HepG2 (cell line): ENCODE results near the gene SDK1. TPM values are rescaled to one million over a fixed set of nuclear protein-coding genes. Genes with fewer than 3 reads are reported as not detected.

Source experiments
- ATAC-seq: fragments of 200-7000 bp; cut with Tn5 transposase; 3 replicates; pipeline ENCODE4 v1.9.1; 2020; ENCODE audit warnings: mild to moderate bottlenecking, moderate library complexity
- BruUV-seq: library from RNA; stranded (reverse); fragments of 400-500 nt; replicated peaks from 2 replicates; lab custom pipeline; 2021; lab: Mats Ljungman, UMichigan
- CTCF ChIA-PET: fragments of 300-600 bp; formaldehyde crosslinking; extraction: SDS; loops from one replicate; lab custom pipeline; 2021; ENCODE audit warnings: low total read pairs, inconsistent platforms, low intra/inter-chr PET ratio; lab: Yijun Ruan, JAX
- POLR2A ChIA-PET: fragments of 350-600 bp; sonication (Branson Sonifier 250); formaldehyde crosslinking; loops from one replicate; lab custom pipeline; 2020; ENCODE audit warnings: antibody characterized with exemption, inconsistent platforms; lab: Yijun Ruan, JAX
- DNase-seq: peaks from one replicate; pipeline ENCODE4 v3.0.0-alpha.2; 2015; ENCODE audit warnings: low spot score
- FAIRE-seq: peaks from 3 replicates; lab custom pipeline; 2011; peaks lifted over from hg19 to GRCh38; lab: Jason Lieb, UNC
- H2AFZ ChIP-seq: one replicate; pipeline ENCODE4 v1.6.1; 2011; ENCODE audit warnings: low read length, inconsistent platforms
- H3K27ac ChIP-seq: fragments of 300-600 bp; 3 replicates; pipeline ENCODE4 v1.8.0; 2011; ENCODE audit warnings: mixed run types, mild to moderate bottlenecking, mixed read lengths, low read length, inconsistent platforms; ENCODE audit not compliant: insufficient read depth; ENCODE audit errors: extremely low read length
- H3K27me3 ChIP-seq, 2 experiments: fragments of 200-600 bp in 1 of 2; 2 replicates in 1 of 2; 3 replicates in 1 of 2; pipeline versions ENCODE4 v1.6.0 to v1.8.0; 2011; ENCODE audit warnings: low read length in 2 of 2, mild to moderate bottlenecking in 2 of 2, moderate library complexity in 2 of 2, inconsistent platforms in 1 of 2; ENCODE audit not compliant: insufficient read depth in 2 of 2, control insufficient read depth in 1 of 2
- H3K36me3 ChIP-seq, 2 experiments: fragments of 200-600 bp in 1 of 2; replicated peaks in 1 of 2; 2 replicates in 1 of 2; 3 replicates in 1 of 2; pipeline versions ENCODE4 v1.5.1 to v1.8.0; 2011; ENCODE audit warnings: low read length in 2 of 2, inconsistent platforms in 1 of 2; ENCODE audit not compliant: insufficient read depth in 2 of 2, control insufficient read depth in 1 of 2
- H3K4me1 ChIP-seq: 2 replicates; pipeline ENCODE4 v1.5.1; 2012; ENCODE audit warnings: low read length, inconsistent platforms; ENCODE audit not compliant: insufficient read depth
- H3K4me2 ChIP-seq: 2 replicates; pipeline ENCODE4 v1.6.0; 2011; ENCODE audit warnings: low read depth, low read length, inconsistent platforms
- H3K4me3 ChIP-seq, 3 experiments: fragments of 200-600 bp in 1 of 3; sonication (generic), shearing (Covaris generic) in 1 of 3; replicated peaks in 1 of 3; 2 replicates each; pipeline ENCODE4 v1.5.1; 2011 to 2016; ENCODE audit warnings: low read length in 3 of 3, inconsistent platforms in 2 of 3, low read depth in 2 of 3, mild to moderate bottlenecking in 2 of 3, control low read depth in 1 of 3, mixed read lengths in 1 of 3; ENCODE audit not compliant: insufficient read depth in 1 of 3
- H3K79me2 ChIP-seq: one replicate; pipeline ENCODE4 v1.6.1; 2011; ENCODE audit warnings: low read length, inconsistent platforms; ENCODE audit not compliant: insufficient read depth
- H3K9ac ChIP-seq: 2 replicates; pipeline ENCODE4 v1.6.0; 2011; ENCODE audit warnings: mild to moderate bottlenecking, low read depth, low read length, inconsistent platforms; ENCODE audit not compliant: insufficient read depth
- H3K9me3 ChIP-seq: 2 replicates; pipeline ENCODE4 v1.5.1; 2012; ENCODE audit warnings: mild to moderate bottlenecking, low read length
- H4K20me1 ChIP-seq: 2 replicates; pipeline ENCODE4 v1.6.0; 2011; ENCODE audit warnings: inconsistent platforms, mild to moderate bottlenecking, low read length, moderate library complexity; ENCODE audit not compliant: insufficient read depth
- CEBPB ChIP-seq: IDR thresholded peaks from 2 replicates; pipeline ENCODE4 v1.6.1; 2011; ENCODE audit warnings: low read depth, low read length, improper control_type of control experiment, borderline replicate concordance
- GABPA ChIP-seq, 2 experiments: IDR thresholded peaks; 2 replicates each; pipeline ENCODE4 v1.6.1; 2011 to 2016; ENCODE audit warnings: low read depth in 2 of 2, low read length in 1 of 2, missing biosample characterization in 1 of 2, missing genetic modification characterization in 1 of 2
- HDAC6 ChIP-seq: fragments of 200-600 bp; sonication (generic); IDR thresholded peaks from 2 replicates; pipeline ENCODE4 v1.7.0; 2017; ENCODE audit warnings: mild to moderate bottlenecking, antibody characterized with exemption, low read length, low read depth
- KDM6A ChIP-seq: IDR thresholded peaks from 2 replicates; pipeline ENCODE4 v1.6.1; 2016; ENCODE audit warnings: low read depth
- NFATC3 ChIP-seq: sonication (generic); formaldehyde crosslinking; IDR thresholded peaks from 2 replicates; pipeline ENCODE4 v1.5.1; 2020; ENCODE audit warnings: mild to moderate bottlenecking, missing genetic modification reagents
- SRSF9 ChIP-seq: fragments of 200-400 bp; formaldehyde crosslinking; IDR thresholded peaks from 2 replicates; pipeline ENCODE4 v1.6.1; 2018; ENCODE audit warnings: borderline replicate concordance, mild to moderate bottlenecking, low read depth, low read length; ENCODE audit not compliant: insufficient read depth, poor library complexity, severe bottlenecking
- TBX2 ChIP-seq: sonication (generic); formaldehyde crosslinking; IDR thresholded peaks from 2 replicates; pipeline ENCODE4 v1.5.0; 2020; ENCODE audit warnings: missing genetic modification reagents, mild to moderate bottlenecking, borderline replicate concordance
- ZNF253 ChIP-seq: sonication (generic); formaldehyde crosslinking; IDR thresholded peaks from 2 replicates; pipeline ENCODE4 v1.8.0; 2022; ENCODE audit warnings: mild to moderate bottlenecking, missing genetic modification reagents, borderline replicate concordance
- ZNF329 ChIP-seq: sonication (generic); formaldehyde crosslinking; IDR thresholded peaks from 2 replicates; pipeline ENCODE4 v1.9.0; 2021; ENCODE audit warnings: low read depth, mild to moderate bottlenecking, missing genetic modification reagents
- ZNF430 ChIP-seq: sonication (generic); formaldehyde crosslinking; IDR thresholded peaks from 2 replicates; pipeline ENCODE4 v1.9.0; 2021; ENCODE audit warnings: mild to moderate bottlenecking, missing genetic modification reagents
- ZNF678 ChIP-seq: sonication (generic); formaldehyde crosslinking; IDR thresholded peaks from 2 replicates; pipeline ENCODE4 v1.4.0; 2020; ENCODE audit warnings: mild to moderate bottlenecking, missing genetic modification reagents
- WGBS: methylation state at CpG from one replicate; pipeline ENCODE4 v1.1.6; 2017; ENCODE audit warnings: low lambda C conversion rate; 5-methylcytosine and 5-hydroxymethylcytosine counted together
- in situ Hi-C: cut with HindIII; loops from 2 replicates; pipeline ENCODE4 v1.10.0; 2017; ENCODE audit warnings: low pct_unique_long_range_greater_than_20kb; ENCODE audit not compliant: extremely low pct_ligation_motif_present
- intact Hi-C: fragments of 100-400 bp; cut with micrococcal nuclease; formaldehyde crosslinking; loops from one replicate; pipeline ENCODE4 v1.10.0; 2022; ENCODE audit not compliant: unreplicated experiment
- polyA plus RNA-seq, 8 experiments: library from polyadenylated mRNA; depleted of rRNA in 3 of 8; stranded (reverse) in 7 of 8; unstranded in 1 of 8; fragments of >200 nt; fragmentation: Illumina TruSeq in 4 of 8; extraction: Trizol in 4 of 8; gene quantifications; 2 replicates each; pipeline versions ENCODE4 v1.2.1 to v1.2.3, GENCODE V29; 2011 to 2016; ENCODE audit warnings: low read depth in 4 of 8, missing spikeins in 1 of 8, mixed read lengths in 1 of 8; ENCODE audit not compliant: insufficient read depth in 1 of 8
- total RNA-seq, 5 experiments: library from RNA; depleted of rRNA; stranded (reverse); fragments of >200 nt; fragmentation: Illumina TruSeq; extraction: Trizol; gene quantifications; 2 replicates each; pipeline ENCODE4 v1.2.3, GENCODE V29; 2016; ENCODE audit warnings: low read depth in 1 of 5
- TF ChIP-seq, protein P1 (sequence below): sonication (generic); formaldehyde crosslinking; IDR thresholded peaks from 2 replicates; pipeline ENCODE4 v1.5.0; 2020; ENCODE audit warnings: mild to moderate bottlenecking, missing genetic modification reagents
- TF ChIP-seq, protein P2 (sequence below): sonication (generic); formaldehyde crosslinking; conservative IDR thresholded peaks from 2 replicates; pipeline ENCODE4 v1.4.0; 2020; ENCODE audit warnings: missing genetic modification reagents
- TF ChIP-seq, protein P3 (sequence below): IDR thresholded peaks from 2 replicates; pipeline ENCODE4 v1.6.1; 2016; ENCODE audit warnings: low read depth, borderline replicate concordance

SDK1 gene
- total and polyA plus RNA-seq, 2 of the 13 experiments (the other 11 are each of a cell fraction or from before 2014, with no cell fraction given): 0.35 to 2.4 TPM

DNA sequence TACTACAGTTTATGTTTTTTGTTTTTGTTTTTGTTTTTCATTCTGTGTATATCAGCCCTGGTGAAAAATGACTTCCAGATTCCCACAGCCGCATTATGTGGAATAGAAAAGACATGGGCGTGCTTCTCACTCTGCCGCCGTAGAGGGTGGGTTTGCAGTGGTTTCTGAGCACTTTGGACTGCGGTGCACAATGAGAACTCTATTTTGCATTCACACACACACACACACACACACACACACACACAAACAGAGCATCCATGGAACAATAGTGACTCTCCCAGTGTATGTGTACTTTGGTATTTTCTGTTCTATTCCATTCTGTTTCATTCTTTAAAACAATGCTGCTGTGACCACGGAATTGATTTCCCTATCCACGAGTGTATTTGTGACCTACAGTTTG, 723.8 kb downstream of the SDK1 start:
- no peaks in the 10 kb centered on the region for H3K27me3 ChIP-seq
- ChIA-PET CTCF (no interaction called here), POLR2A (no interaction called here)
- BruUV-seq: no TSS peak
- WGBS: 79% methylated on average over 7 of the region's 7 CpGs
- H4K20me1 ChIP-seq: no peaks in the 10 kb centered on the region
- H3K79me2 ChIP-seq: no peaks in the 10 kb centered on the region
- ATAC-seq (no peak), DNase-seq (no peak), FAIRE-seq (no peak)
- no peak overlapping the region for H2AFZ ChIP-seq
- intact Hi-C loops (no loop called here), in situ Hi-C loops (no loop called here)
- H3K9ac ChIP-seq: no peak overlapping the region
- H3K9me3 ChIP-seq: no peaks in the 10 kb centered on the region
- no peak overlapping the region for H3K4me2 ChIP-seq
- H3K36me3 ChIP-seq: no peaks in the 10 kb centered on the region
- 0 out of 2 replicates have a peak, but pooled peaks cover 16% of the 10 kb centered on the region for H3K4me1 ChIP-seq
- no peak for TF ChIP-seq ZNF253 (CRISPR knock-in tag)
- H3K4me3 ChIP-seq: no peak overlapping the region
- H3K27ac ChIP-seq: no peak overlapping the region

DNA sequence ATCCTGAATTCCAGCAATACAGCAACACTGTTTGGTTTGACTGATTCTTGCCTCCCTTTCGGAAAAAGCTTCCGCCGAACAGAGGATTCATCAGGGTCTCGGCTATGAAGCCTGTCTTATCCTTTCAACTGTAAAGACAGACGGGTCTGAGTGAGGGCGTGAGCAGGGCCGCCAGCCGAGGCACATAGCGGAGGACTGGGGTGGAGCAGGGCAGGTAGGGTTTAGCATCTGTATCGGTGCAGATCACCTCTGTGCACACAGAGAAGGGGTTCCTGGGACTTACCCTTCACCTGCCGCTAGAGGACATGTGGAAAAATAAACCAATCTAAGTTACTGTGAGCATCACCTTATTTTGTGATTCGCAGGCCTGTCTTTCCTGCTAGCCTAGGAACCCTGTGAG, 724.2 kb downstream of the SDK1 start:
- H3K9me3 ChIP-seq: no peaks in the 10 kb centered on the region
- no peak overlapping the region for H3K9ac ChIP-seq
- H3K4me2 ChIP-seq: no peak overlapping the region
- H3K4me3 ChIP-seq: no peak overlapping the region
- 0 out of 2 replicates have a peak, but pooled peaks cover 16% of the 10 kb centered on the region for H3K4me1 ChIP-seq
- FAIRE-seq: no peak
- H3K36me3 ChIP-seq: no peaks in the 10 kb centered on the region
- H3K27ac ChIP-seq: no peak overlapping the region
- intact Hi-C loops (no loop called here), in situ Hi-C loops (no loop called here)
- CTCF ChIA-PET: no interaction called here
- no peaks in the 10 kb centered on the region for H3K27me3 ChIP-seq
- BruUV-seq: no TSS peak
- no peaks in the 10 kb centered on the region for H3K79me2 ChIP-seq
- TF ChIP-seq, protein P1, sequence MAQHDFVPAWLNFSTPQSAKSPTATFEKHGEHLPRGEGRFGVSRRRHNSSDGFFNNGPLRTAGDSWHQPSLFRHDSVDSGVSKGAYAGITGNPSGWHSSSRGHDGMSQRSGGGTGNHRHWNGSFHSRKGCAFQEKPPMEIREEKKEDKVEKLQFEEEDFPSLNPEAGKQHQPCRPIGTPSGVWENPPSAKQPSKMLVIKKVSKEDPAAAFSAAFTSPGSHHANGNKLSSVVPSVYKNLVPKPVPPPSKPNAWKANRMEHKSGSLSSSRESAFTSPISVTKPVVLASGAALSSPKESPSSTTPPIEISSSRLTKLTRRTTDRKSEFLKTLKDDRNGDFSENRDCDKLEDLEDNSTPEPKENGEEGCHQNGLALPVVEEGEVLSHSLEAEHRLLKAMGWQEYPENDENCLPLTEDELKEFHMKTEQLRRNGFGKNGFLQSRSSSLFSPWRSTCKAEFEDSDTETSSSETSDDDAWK (CRISPR knock-in tag): no peak
- TF ChIP-seq ZNF430 (CRISPR knock-in tag) (no peak), SRSF9 (no peak), ZNF329 (CRISPR knock-in tag) (no peak), HDAC6 (no peak), ZNF678 (CRISPR knock-in tag) (no peak), NFATC3 (CRISPR knock-in tag) (no peak), CEBPB (no peak), GABPA (IDR thresholded peaks at IDR 0.05; ENCODE audit: low read depth, low read length) (no peak), GABPA (CRISPR knock-in tag; IDR thresholded peaks at IDR 0.05; ENCODE audit: low read depth) (no peak), KDM6A (CRISPR knock-in tag) (no peak), TBX2 (CRISPR knock-in tag) (no peak)
- TF ChIP-seq, protein P2, sequence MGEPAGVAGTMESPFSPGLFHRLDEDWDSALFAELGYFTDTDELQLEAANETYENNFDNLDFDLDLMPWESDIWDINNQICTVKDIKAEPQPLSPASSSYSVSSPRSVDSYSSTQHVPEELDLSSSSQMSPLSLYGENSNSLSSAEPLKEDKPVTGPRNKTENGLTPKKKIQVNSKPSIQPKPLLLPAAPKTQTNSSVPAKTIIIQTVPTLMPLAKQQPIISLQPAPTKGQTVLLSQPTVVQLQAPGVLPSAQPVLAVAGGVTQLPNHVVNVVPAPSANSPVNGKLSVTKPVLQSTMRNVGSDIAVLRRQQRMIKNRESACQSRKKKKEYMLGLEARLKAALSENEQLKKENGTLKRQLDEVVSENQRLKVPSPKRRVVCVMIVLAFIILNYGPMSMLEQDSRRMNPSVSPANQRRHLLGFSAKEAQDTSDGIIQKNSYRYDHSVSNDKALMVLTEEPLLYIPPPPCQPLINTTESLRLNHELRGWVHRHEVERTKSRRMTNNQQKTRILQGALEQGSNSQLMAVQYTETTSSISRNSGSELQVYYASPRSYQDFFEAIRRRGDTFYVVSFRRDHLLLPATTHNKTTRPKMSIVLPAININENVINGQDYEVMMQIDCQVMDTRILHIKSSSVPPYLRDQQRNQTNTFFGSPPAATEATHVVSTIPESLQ (CRISPR knock-in tag): no peak
- TF ChIP-seq, protein P3, sequence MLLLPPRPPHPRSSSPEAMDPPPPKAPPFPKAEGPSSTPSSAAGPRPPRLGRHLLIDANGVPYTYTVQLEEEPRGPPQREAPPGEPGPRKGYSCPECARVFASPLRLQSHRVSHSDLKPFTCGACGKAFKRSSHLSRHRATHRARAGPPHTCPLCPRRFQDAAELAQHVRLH (CRISPR knock-in tag): no peak
- TF ChIP-seq, all 625 proteins: peak for 0
- no peak for ATAC-seq
- POLR2A ChIA-PET: no interaction called here
- H4K20me1 ChIP-seq: no peaks in the 10 kb centered on the region
- DNase-seq: no peak
- WGBS: 89% methylated on average over 12 of the region's 12 CpGs
- no peak overlapping the region for H2AFZ ChIP-seq
